DLD1 (cell line): ENCODE data around the gene ZNF410.
"Not testable (repeated sequence)": the region's sequence is repeated elsewhere in the genome, so short reads cannot be mapped to it uniquely, and the experiment has no call there.

ENCODE experiments used
- in situ Hi-C: cut with HindIII; loops from 2 replicates; pipeline ENCODE4 v1.10.0; 2017; ENCODE audit warnings: low sequenced_read_pairs

ZNF410 gene

GRCh38 chr14:73884438-73885190 is 2.0 kb upstream of the ZNF410 start:
- in situ Hi-C loops, result no loop called here

GRCh38 chr14:73887318-73887616 is 608 bp downstream of the ZNF410 start:
- in situ Hi-C loops, result no loop called here

- in situ Hi-C loops, result no loop called here
Measured at GRCh38 chr14:73887694-73888459, 1.2 kb downstream of the ZNF410 start.

GRCh38 chr14:73888460-73888725 is 1.7 kb downstream of the ZNF410 start:
- in situ Hi-C loops, result no loop called here

GRCh38 chr14:73888971-73889370 is 2.3 kb downstream of the ZNF410 start:
- in situ Hi-C loops, result no loop called here

- in situ Hi-C loops, result no loop called here
Measured at GRCh38 chr14:73889376-73889775, 2.7 kb downstream of the ZNF410 start.

GRCh38 chr14:73894180-73894687 is 7.6 kb downstream of the ZNF410 start:
- in situ Hi-C loops, result not testable (repeated sequence)

GRCh38 chr14:73895939-73896338 is 9.3 kb downstream of the ZNF410 start:
- in situ Hi-C loops, result no loop called here

GRCh38 chr14:73896521-73896920 is 9.9 kb downstream of the ZNF410 start:
- in situ Hi-C loops, result no loop called here

- in situ Hi-C loops, result no loop called here
Measured at GRCh38 chr14:73903028-73903427, 16.4 kb downstream of the ZNF410 start.

- in situ Hi-C loops, result no loop called here
Measured at GRCh38 chr14:73909681-73910080, 23.0 kb downstream of the ZNF410 start.

GRCh38 chr14:73913256-73913655 is 26.6 kb downstream of the ZNF410 start:
- in situ Hi-C loops, result no loop called here

- in situ Hi-C loops, result no loop called here
Measured at GRCh38 chr14:73916324-73916723, 29.7 kb downstream of the ZNF410 start.

- in situ Hi-C loops, result not testable (repeated sequence)
Measured at GRCh38 chr14:73919457-73919856, 32.8 kb downstream of the ZNF410 start.

- in situ Hi-C loops, result no loop called here
Measured at GRCh38 chr14:73924337-73924736, 37.7 kb downstream of the ZNF410 start.

- in situ Hi-C loops, result no loop called here
Measured at GRCh38 chr14:73935666-73936065, 49.0 kb downstream of the ZNF410 start.

GRCh38 chr14:73936548-73936947 is 49.9 kb downstream of the ZNF410 start:
- in situ Hi-C loops, result no loop called here

GRCh38 chr14:73937012-73937411 is 50.4 kb downstream of the ZNF410 start:
- in situ Hi-C loops, result no loop called here

- in situ Hi-C loops, result no loop called here
Measured at GRCh38 chr14:73942180-73942579, 55.5 kb downstream of the ZNF410 start.

- in situ Hi-C loops, result no loop called here
Measured at GRCh38 chr14:73943083-73943482, 56.4 kb downstream of the ZNF410 start.

- in situ Hi-C loops, result no loop called here
Measured at GRCh38 chr14:73944432-73945158, 57.9 kb downstream of the ZNF410 start.

GRCh38 chr14:73945159-73945670 is 58.6 kb downstream of the ZNF410 start:
- in situ Hi-C loops, result no loop called here
